Endothelial cell of umbilical vein (primary cell): ENCODE data around the gene CDT1. TPM values are rescaled to one million over a fixed set of nuclear protein-coding genes. Genes with fewer than 3 reads are reported as not detected.

Source experiments
- BruUV-seq: library from RNA; stranded (reverse); fragments of 400-500 nt; replicated peaks from 2 replicates; lab custom pipeline; 2021; lab: Mats Ljungman, UMichigan
- CTCF ChIA-PET: fragments of 300-600, 350-600 bp; sonication (Branson Sonifier 250); formaldehyde crosslinking; loops from one replicate; lab custom pipeline; 2021; ENCODE audit warnings: antibody characterized with exemption, inconsistent platforms; lab: Charles Lee
- POLR2A ChIA-PET: fragments of 300-600, 350-600 bp; sonication (Branson Sonifier 250); formaldehyde crosslinking; loops from one replicate; lab custom pipeline; 2021; ENCODE audit warnings: antibody characterized with exemption, inconsistent platforms; lab: Charles Lee
- DNase-seq: peaks from one replicate; pipeline ENCODE4 v3.0.0-alpha.2; 2011; ENCODE audit warnings: low read depth, low spot score
- FAIRE-seq: peaks from 2 replicates; lab custom pipeline; 2011; peaks lifted over from hg19 to GRCh38; lab: Jason Lieb, UNC
- H2AFZ ChIP-seq: 2 replicates; pipeline ENCODE4 v1.6.0; 2012; ENCODE audit warnings: low read depth, low read length, control low read depth, inconsistent platforms
- H3K27ac ChIP-seq: 2 replicates; pipeline ENCODE4 v1.5.1; 2011; ENCODE audit warnings: low read depth, mild to moderate bottlenecking, control low read depth, low read length, moderate library complexity; ENCODE audit not compliant: insufficient read depth
- H3K27me3 ChIP-seq, 2 experiments: 2 replicates each; pipeline versions ENCODE4 v1.6.0 to v1.6.1; 2011; ENCODE audit warnings: low read length in 2 of 2, mixed read lengths in 1 of 2; ENCODE audit not compliant: control insufficient read depth in 2 of 2, insufficient read depth in 2 of 2
- H3K36me3 ChIP-seq, 2 experiments: 2 replicates in 1 of 2; 3 replicates in 1 of 2; pipeline ENCODE4 v1.5.1; 2011; ENCODE audit warnings: low read length in 2 of 2, mild to moderate bottlenecking in 1 of 2, moderate library complexity in 1 of 2; ENCODE audit not compliant: control insufficient read depth in 2 of 2, insufficient read depth in 2 of 2; ENCODE audit errors: extremely low read depth in 1 of 2
- H3K4me1 ChIP-seq: 3 replicates; pipeline ENCODE4 v1.5.1; 2011; ENCODE audit warnings: mild to moderate bottlenecking, low read length; ENCODE audit not compliant: control insufficient read depth, insufficient read depth; ENCODE audit errors: extremely low read depth
- H3K4me2 ChIP-seq: 2 replicates; pipeline ENCODE4 v1.6.1; 2011; ENCODE audit warnings: low read length, control low read depth, mixed read lengths; ENCODE audit not compliant: insufficient read depth
- H3K4me3 ChIP-seq, 3 experiments: fragments of 200-600 bp in 1 of 3; sonication (generic), shearing (Covaris generic) in 1 of 3; replicated peaks in 1 of 3; 2 replicates each; pipeline ENCODE4 v1.5.1; 2011 to 2016; ENCODE audit warnings: control low read depth in 3 of 3, low read length in 3 of 3, mild to moderate bottlenecking in 2 of 3, inconsistent platforms in 1 of 3, low read depth in 1 of 3, moderate library complexity in 1 of 3; ENCODE audit not compliant: insufficient read depth in 1 of 3
- H3K79me2 ChIP-seq: 2 replicates; pipeline ENCODE4 v1.6.0; 2012; ENCODE audit warnings: low read length, inconsistent platforms; ENCODE audit not compliant: control insufficient read depth, insufficient read depth
- H3K9ac ChIP-seq: replicated peaks from 2 replicates; pipeline ENCODE3; 2011; ENCODE audit warnings: low read length, control low read depth; ENCODE audit not compliant: insufficient read depth; ENCODE audit errors: extremely low read depth
- H3K9me1 ChIP-seq: replicated peaks from 3 replicates; pipeline ENCODE4 v1.6.0; 2011; ENCODE audit warnings: mild to moderate bottlenecking, low read length; ENCODE audit not compliant: control insufficient read depth, insufficient read depth; ENCODE audit errors: extremely low read depth
- H3K9me3 ChIP-seq: replicated peaks from 2 replicates; pipeline ENCODE4 v1.5.1; 2012; ENCODE audit warnings: low read length, inconsistent platforms; ENCODE audit not compliant: control insufficient read depth, insufficient read depth
- H4K20me1 ChIP-seq: replicated peaks from 2 replicates; pipeline ENCODE3; 2011; ENCODE audit warnings: mild to moderate bottlenecking, low read length; ENCODE audit not compliant: control insufficient read depth, insufficient read depth; ENCODE audit errors: extremely low read depth
- EZH2 ChIP-seq: IDR thresholded peaks from 2 replicates; pipeline ENCODE4 v1.6.1; 2012; ENCODE audit warnings: borderline replicate concordance, low read depth, mild to moderate bottlenecking, moderate library complexity, low read length, inconsistent platforms; ENCODE audit not compliant: severe bottlenecking
- FOS ChIP-seq: IDR thresholded peaks from 2 replicates; pipeline ENCODE4 v1.6.1; 2011; ENCODE audit warnings: mild to moderate bottlenecking, low read length, moderate library complexity, borderline replicate concordance; ENCODE audit not compliant: insufficient read depth
- GATA2 ChIP-seq: IDR thresholded peaks from 2 replicates; pipeline ENCODE4 v1.7.0; 2011; ENCODE audit warnings: low read depth, mild to moderate bottlenecking, moderate library complexity, mixed read lengths, low read length; ENCODE audit not compliant: insufficient read length, insufficient read depth
- JUN ChIP-seq: IDR thresholded peaks from 2 replicates; pipeline ENCODE4 v1.6.1; 2011; ENCODE audit warnings: borderline replicate concordance, low read depth; ENCODE audit not compliant: insufficient read length, insufficient read depth
- MYC ChIP-seq: IDR thresholded peaks from one replicate; pipeline ENCODE4 v1.6.1; 2011; ENCODE audit warnings: mild to moderate bottlenecking, low read depth, low read length
- POLR2A ChIP-seq: IDR thresholded peaks from 2 replicates; pipeline ENCODE4 v1.6.1; 2012; ENCODE audit warnings: low read depth, mild to moderate bottlenecking, control low read depth, low read length
- POLR2AphosphoS5 ChIP-seq: IDR thresholded peaks from 2 replicates; pipeline ENCODE4 v1.6.1; 2012; ENCODE audit warnings: low read depth, mild to moderate bottlenecking, control low read depth, low read length, moderate library complexity; ENCODE audit not compliant: insufficient read depth
- dilution Hi-C: fragments of 300-500 bp; cut with MboI; formaldehyde crosslinking; loops from one replicate; pipeline ENCODE4 v1.15.0; 2019; ENCODE audit warnings: low sequenced_read_pairs; ENCODE audit not compliant: extremely low pct_ligation_motif_present
- intact Hi-C: fragments of 100-400 bp; cut with micrococcal nuclease; formaldehyde crosslinking; loops from one replicate; pipeline ENCODE4 v1.10.0; 2022
- polyA plus RNA-seq, 4 experiments: library from polyadenylated mRNA; depleted of rRNA in 3 of 4; stranded (reverse) in 3 of 4; unstranded in 1 of 4; fragments of >200 nt; gene quantifications; 2 replicates each; pipeline versions ENCODE4 v1.2.1 to v1.2.3, GENCODE V29; 2011 to 2012; ENCODE audit warnings: missing spikeins in 1 of 4
- total RNA-seq: library from RNA; stranded (reverse); gene quantifications from 2 replicates; pipeline ENCODE4 v1.2.3, GENCODE V29; 2021
- TF ChIP-seq, protein P1 (sequence below), 2 donors: IDR thresholded peaks; 1 replicate in 1 of 2; 2 replicates in 1 of 2; pipeline ENCODE4 v1.5.1; 2011; ENCODE audit warnings: low read length in 2 of 2, mild to moderate bottlenecking in 2 of 2, moderate library complexity in 2 of 2, control low read depth in 1 of 2, inconsistent platforms in 1 of 2, low read depth in 1 of 2; ENCODE audit not compliant: insufficient read depth in 1 of 2; ENCODE audit errors: extremely low read depth in 1 of 2
- TF ChIP-seq, protein P2 (sequence below): IDR thresholded peaks from 2 replicates; pipeline ENCODE4 v1.6.1; 2011; ENCODE audit not compliant: insufficient read depth, insufficient read length

CDT1 gene
- total and polyA plus RNA-seq, 2 donors (not counting 3 experiments of a cell fraction or from before 2014, with no cell fraction given): 15.6 to 30.6 TPM

DNA sequence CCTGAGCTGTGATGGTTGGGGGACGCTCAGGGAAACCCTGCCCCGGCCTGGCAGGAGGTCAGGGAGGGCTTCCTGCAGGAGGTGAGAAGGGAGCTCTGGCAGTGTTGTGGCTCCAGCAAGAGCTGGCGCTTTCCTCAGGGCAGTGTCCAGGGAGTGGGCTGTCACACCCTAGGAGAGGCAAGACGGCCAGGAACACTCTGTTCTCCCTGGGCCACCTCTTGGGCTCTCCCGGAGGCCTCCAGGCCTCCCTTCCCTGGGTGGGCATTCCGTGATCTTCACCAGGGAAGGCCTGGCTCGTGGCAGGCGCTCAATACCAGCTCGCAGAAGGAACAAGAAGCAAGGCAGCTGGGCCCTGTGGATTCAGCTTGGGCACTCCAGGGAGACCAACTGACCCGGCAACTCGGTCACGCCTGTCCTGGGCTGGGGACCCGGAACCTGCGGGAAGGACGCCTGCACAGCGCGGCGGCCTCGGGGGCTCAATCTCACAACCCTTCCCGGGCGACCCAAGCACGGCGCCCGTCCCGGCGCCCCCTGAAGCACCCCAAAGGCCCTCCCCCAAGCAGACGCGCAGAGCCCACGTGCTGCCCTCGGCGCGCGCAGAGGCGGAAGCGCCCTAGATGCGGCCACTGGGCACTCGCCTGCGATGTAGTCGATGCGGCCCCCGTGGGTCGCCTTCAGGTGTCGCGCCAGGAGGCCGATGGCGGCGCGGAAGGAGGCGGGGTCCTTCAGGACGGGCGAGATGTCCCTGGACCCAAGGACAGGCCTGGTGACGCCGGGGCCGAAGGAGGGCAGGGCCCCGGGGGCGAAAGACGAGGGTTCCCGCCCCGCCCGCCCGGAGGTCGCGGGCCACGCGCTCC is 7.6 kb downstream of the CDT1 start:
- intact Hi-C loops (loop anchor here (5.0 kb wide), 1 partner anchor 111 kb away; no protein-coding TSS in a partner anchor), dilution Hi-C loops (no loop called here)
- no peaks in the 10 kb centered on the region for H4K20me1 ChIP-seq
- H3K9me3 ChIP-seq: no peaks in the 10 kb centered on the region
- TSS peak; percentile 32 for BruUV-seq
- TF ChIP-seq, protein P1, sequence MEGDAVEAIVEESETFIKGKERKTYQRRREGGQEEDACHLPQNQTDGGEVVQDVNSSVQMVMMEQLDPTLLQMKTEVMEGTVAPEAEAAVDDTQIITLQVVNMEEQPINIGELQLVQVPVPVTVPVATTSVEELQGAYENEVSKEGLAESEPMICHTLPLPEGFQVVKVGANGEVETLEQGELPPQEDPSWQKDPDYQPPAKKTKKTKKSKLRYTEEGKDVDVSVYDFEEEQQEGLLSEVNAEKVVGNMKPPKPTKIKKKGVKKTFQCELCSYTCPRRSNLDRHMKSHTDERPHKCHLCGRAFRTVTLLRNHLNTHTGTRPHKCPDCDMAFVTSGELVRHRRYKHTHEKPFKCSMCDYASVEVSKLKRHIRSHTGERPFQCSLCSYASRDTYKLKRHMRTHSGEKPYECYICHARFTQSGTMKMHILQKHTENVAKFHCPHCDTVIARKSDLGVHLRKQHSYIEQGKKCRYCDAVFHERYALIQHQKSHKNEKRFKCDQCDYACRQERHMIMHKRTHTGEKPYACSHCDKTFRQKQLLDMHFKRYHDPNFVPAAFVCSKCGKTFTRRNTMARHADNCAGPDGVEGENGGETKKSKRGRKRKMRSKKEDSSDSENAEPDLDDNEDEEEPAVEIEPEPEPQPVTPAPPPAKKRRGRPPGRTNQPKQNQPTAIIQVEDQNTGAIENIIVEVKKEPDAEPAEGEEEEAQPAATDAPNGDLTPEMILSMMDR (IDR thresholded peaks at IDR 0.05; ENCODE audit: extremely low read depth in 1 of 2, insufficient read depth in 1 of 2, low read depth in 1 of 2, low read length in 2 of 2): no peak
- TF ChIP-seq EZH2 (no peak), POLR2AphosphoS5 (no peak), JUN (no peak), MYC (peak; percentile 76), GATA2 (no peak), FOS (no peak), POLR2A (no peak)
- TF ChIP-seq, protein P2, sequence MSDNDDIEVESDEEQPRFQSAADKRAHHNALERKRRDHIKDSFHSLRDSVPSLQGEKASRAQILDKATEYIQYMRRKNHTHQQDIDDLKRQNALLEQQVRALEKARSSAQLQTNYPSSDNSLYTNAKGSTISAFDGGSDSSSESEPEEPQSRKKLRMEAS: peak; percentile 75
- peaks cover 24% of the 10 kb centered on the region for H3K79me2 ChIP-seq
- H3K4me2 ChIP-seq: peak overlapping the region; percentile 60
- H3K9me1 ChIP-seq: no peaks in the 10 kb centered on the region
- H3K9ac ChIP-seq: peak overlapping the region; percentile 57
- DNase-seq (peak; percentile 69), FAIRE-seq (peak; percentile 59)
- POLR2A ChIA-PET: no interaction called here
- H3K4me3 ChIP-seq: peak overlapping the region; percentile 40 to 53 (median 42)
- H3K4me1 ChIP-seq: peaks cover 17% of the 10 kb centered on the region
- peaks cover 4 to 12% of the 10 kb centered on the region in 2 experiments for H3K36me3 ChIP-seq
- peak overlapping the region; percentile 21 for H3K27ac ChIP-seq
- H3K27me3 ChIP-seq: no peaks in the 10 kb centered on the region
- peak overlapping the region; percentile 13 for H2AFZ ChIP-seq
- CTCF ChIA-PET: interaction anchor here (0.8 to 4.9 kb wide), 7 partner anchors 27 to 405 kb away, joined by 3 to 50 read pairs (median 14); partner anchors contain the start of genes GALNS, PIEZO1 and TRAPPC2L
